Stimulated activated CD8-positive, alpha-beta memory T cell treated with anti-CD3 and anti-CD28 coated beads, Interleukin-12 subunit alpha, Interleukin-12 subunit beta, amount 100 ng/mL, for 4 hours (primary cell): ENCODE measurements around the gene NRXN2.
"Not testable (repeated sequence)": the region's sequence is repeated elsewhere in the genome, so short reads cannot be mapped to it uniquely, and the experiment has no call there.

Experiments used
- DNase-seq: peaks from one replicate; pipeline ENCODE4 v3.0.0-alpha.2; 2020; ENCODE audit warnings: low read depth

Gene NRXN2

DNA sequence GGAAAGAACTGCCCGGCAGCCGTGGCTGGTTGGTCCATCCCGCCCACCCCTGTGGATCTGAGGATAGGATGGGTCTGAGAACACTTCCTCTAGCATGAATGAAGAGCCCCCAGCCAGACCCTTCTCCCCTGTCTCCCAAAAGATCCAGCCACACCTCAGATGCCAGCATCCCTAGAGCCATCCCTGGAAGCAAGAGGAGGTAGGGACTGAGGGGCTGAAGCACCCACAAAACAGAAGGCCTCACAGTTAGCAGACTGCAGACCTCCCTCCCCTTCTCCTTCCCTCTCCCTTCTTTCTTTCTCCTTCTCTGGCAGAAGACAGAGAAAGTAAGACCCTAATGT is 1.7 kb downstream of the NRXN2 start:
- no peak for DNase-seq

- no peak for DNase-seq
Observed at GRCh38 chr11:64720640-64721358, 2.2 kb downstream of the NRXN2 start.

- no peak for DNase-seq
Observed at GRCh38 chr11:64720167-64720566, 2.8 kb downstream of the NRXN2 start.

DNA sequence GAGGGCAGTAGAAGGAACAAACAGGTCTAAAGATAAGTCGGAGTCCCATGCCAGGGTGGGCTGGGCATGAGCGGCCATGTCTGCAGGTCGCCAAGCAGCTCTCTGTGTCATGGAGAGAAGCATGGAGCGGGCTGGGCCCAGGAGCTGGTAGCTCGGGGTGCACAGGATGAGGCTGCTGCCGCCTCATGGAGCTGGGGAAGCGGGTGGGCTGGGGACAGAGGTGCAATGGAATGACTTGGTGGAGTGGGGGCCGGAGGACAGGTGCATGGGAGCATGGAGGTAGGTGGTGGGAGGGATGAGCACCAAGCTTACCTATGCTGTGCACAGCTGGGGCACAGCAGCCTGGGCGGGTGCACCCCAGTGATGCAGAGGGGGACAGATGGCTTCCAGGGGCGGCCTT is 3.6 kb downstream of the NRXN2 start:
- DNase-seq, result no peak

DNA sequence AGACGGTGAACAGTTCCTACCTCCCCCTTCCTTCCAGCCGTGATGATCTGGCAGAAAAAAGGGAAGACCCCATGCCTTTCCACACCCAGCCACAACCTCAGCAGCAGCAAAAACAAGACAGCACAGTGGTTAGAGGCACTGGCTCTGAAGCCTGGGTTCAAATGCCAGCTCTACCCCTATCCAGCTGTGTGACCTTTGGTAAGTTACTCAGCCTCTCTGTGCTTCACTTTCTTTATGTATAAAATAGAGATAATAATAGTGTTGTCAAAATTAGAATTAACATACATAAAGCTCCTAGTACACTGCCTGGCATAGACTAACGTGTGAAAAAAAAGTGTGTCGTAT is 4.2 kb downstream of the NRXN2 start:
- DNase-seq, result no peak

DNA sequence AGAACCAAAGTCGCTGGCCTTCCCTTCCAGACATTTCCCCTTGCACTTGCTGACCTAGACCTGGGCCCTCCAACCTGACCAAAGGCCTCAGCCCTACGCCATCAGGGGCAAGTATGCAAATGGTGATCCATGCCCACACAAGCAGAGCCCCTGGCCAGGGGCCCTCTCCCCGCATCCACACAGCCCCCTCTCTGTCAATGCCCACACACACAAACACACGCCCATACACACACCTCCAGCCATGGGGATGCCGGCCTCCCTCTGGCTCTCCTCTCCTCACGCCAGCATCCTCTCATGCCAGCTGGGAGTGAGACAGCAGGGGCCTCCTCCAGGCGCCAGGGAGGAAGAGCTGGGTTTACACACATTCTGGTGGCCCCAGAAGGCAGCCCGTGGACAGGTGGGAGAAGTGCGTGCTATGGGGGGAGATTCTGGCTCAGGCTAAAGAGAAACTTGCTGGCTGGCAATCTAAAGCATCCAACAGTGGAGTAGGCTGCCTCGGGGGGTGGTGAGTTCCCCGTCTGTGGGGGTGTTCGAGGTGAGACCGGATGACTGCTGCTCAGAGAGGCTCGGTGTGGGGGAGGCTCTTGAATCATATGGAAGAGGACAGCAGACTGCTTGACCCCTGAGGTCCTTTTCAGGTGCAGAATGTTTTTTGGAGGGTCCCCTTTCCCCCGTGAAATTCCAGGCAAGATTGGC is 4.8 kb downstream of the NRXN2 start:
- no peak for DNase-seq

- DNase-seq, result no peak
Observed at GRCh38 chr11:64717268-64717578, 5.8 kb downstream of the NRXN2 start.

DNA sequence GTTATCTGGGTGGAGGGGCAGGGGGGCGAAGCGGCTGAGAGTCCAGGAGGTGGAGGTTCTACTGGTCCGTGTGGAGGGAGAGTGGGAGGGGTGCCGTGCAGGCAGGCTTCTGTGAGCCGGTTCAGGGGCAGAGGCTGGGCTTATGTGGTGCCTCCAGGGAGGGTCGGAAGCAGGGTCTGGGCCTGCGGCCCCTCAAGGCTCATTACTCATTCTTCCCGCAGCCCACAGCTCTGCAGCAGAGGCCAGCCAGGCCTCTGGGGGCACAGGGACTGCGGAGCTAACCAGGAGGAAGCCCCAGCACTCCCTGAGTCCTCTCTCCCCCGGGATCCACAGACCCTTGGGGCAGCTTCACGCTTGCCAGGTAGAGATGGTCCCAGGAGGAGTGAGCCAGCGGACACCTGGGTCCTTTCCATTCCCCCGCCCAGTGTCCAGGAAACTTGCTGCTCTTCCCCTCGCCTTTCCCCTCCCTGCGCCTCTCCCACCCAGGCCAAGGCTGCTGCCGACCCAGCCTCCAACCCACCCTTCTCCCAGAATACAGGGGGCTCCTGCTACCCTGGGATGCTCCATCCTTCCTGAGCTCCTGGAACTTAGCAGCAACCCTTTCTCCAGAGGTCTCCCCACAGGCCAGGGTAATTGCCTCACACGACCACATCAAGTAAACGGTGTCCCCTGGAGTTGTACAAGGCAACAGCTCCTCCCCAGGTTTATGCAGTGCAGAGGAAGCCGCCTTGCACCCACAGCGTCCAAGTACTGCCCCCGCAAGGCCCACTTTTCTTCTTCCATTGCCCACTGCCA is 6.3 kb downstream of the NRXN2 start:
- no peak for DNase-seq

- no peak for DNase-seq
Observed at GRCh38 chr11:64715756-64716472, 7.1 kb downstream of the NRXN2 start.

DNA sequence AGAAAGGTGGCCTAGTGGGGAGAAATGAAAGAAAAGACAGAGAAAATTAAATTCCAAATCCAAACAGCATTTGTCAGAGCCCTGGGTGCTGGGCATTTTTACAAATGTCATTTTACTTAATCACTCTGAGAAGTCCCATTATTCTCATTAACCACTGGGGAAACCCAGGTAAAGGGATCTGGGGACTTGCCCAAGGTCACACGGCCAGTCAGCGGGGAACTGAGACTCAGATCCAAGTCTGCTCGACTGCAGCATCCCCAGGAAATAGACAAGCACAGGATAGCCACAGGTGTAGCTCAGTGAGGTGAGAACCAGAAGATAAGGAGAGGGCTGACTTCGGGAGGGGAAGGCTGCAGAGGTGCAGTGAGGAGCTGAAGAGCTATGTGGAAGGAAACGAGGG is 7.9 kb downstream of the NRXN2 start:
- no peak for DNase-seq

DNA sequence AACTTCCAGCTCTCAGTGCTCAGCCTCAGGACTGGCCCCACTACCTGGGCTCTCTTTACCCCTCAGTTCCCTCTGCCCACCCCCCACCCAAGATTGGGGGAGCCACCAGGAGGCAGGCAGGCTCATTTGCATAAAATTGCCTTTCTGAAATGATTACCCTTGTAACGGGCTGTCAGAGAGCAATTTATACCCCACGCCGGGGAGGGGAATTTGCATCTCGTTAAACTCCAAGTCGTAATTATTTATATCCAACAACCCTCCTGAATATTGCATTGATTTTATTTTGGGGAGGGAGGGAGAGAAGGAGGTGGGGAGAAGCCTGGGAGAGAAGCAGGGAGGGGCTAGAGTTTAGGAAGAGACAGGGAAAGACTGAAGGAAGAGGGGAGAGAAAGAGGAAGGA is 8.3 kb downstream of the NRXN2 start:
- no peak for DNase-seq

- no peak for DNase-seq
Observed at GRCh38 chr11:64713781-64714363, 9.1 kb downstream of the NRXN2 start.

DNA sequence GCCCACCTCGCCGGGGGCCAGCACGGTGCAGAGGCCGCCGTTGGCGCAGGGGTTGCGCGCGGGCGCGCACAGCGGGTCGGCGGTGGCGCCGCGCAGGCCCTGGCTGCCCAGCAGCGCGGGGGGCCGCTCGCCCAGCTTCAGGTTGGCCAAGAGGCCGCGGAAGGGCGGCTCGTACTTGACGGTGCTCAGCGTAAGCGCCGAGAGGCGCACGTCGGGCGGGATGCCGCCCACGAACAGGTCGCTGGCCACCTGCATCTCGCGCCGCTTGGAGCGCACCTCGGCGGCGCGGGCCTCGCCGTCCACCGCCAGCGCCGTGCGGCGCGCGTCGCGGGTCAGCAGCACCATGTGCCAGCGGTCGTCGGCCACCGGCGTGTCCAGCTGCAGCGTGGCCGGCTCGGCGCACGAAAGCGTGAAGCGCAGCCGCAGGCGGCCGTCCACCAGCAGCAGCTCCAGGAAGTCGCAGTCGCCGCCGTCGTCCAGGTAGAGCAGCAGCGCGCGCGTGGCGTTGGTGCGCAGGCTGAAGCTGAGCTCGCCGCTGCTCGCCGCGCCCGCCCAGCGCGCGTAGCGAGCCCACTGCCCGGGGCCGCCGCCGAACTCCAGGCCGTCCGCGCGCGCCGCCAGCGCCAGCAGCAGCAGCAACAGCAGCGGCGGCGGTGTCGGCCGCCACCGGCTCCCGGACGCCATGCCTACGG is 9.8 kb downstream of the NRXN2 start:
- DNase-seq, result no peak

GRCh38 chr11:64712430-64713015 is 10.5 kb downstream of the NRXN2 start:
- no peak for DNase-seq

DNA sequence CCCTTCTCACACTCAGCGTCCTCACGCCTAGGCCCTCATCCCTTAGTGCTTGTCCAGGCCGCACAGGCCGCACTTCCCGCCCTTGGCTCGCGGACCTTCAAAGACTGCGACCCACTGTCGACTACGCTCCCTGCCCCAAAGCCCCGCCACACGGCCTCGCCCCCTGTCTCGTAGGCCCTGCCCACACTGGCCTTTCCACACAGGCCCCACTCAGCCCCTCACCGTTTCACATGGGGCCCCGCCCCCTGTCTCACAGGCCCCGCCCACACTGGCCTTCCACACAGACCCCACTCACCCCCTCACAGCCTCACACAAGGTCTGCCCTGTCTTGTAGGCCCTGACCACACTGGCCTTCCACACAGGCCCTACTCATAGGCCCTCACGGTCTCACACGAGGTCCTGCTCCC is 11.0 kb downstream of the NRXN2 start:
- DNase-seq, result no peak

DNA sequence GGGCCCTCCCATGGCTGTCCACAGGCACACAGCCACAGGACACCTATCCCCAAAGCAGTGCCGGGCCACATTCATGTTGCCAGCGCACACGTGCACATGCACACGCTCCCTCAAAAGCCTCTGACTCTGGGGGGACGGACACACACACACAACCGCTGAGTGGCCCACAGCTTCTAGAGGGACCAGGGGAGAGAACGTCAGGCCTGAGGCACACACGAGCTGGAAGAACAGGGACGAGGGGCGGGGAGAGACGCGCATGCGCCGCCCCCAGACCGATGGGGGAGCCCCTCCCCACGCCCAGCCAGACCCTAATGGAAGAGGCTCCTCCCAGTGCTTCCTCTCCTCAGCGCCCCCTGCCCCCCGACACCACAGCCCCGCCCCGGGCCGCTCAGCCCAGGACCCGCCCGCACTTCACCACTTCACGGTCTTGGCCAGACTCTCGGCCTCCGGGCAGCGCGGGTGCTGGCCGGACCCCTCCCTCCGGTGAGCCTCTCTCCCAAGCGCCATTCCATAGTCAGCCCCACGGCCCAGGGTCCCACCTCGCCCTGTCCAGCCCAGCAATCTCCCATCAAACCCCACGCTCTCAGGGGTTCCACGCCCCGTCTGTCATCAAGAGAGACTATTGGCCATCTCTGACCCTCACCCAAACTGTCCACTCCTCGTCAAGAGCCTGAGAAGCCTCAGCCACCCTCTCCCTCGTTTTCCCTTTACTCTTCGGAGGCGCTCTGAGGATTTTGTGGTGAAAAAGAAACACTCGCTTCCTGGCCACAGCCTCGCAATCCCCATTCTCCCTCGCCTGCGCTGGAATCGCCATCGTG is 11.7 kb downstream of the NRXN2 start:
- DNase-seq, result no peak

GRCh38 chr11:64710418-64711137 is 12.4 kb downstream of the NRXN2 start:
- no peak for DNase-seq

- DNase-seq, result no peak
Observed at GRCh38 chr11:64705501-64705900, 17.5 kb downstream of the NRXN2 start.

GRCh38 chr11:64703048-64703447 is 19.9 kb downstream of the NRXN2 start:
- DNase-seq, result no peak

DNA sequence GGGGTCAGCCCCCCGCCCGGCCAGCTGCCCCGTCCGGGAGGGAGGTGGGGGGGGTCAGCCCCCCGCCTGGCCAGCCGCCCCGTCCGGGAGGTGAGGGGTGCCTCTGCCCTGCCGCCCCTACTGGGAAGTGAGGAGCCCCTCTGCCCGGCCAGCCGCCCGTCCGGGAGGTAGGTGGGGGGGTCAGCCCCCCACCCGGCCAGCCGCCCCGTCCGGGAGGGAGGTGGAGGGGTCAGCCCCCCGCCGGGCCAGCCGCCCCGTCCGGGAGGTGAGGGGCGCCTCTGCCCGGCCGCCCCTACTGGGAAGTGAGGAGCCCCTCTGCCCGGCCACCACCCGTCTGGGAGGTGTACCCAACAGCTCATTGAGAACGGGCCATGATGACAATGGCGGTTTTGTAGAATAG is 21.0 kb downstream of the NRXN2 start:
- not testable (repeated sequence) for DNase-seq
